Measurements from ENCODE around the gene CST7. TPM values are rescaled to one million over a fixed set of nuclear protein-coding genes. Genes with fewer than 3 reads are reported as not detected.

Gene CST7
- total RNA-seq, 1 donor from 2014 or later, result 0.92 TPM

- ATAC-seq (no peak), DNase-seq (no peak)
- intact Hi-C loops (cut with micrococcal nuclease), result no loop called here
Measured at GRCh38 chr20:24979036-24979960, 30.2 kb downstream of the CST7 start.

- ATAC-seq (no peak), DNase-seq (no peak)
- intact Hi-C loops (cut with micrococcal nuclease), result no loop called here
Measured at GRCh38 chr20:24980291-24981053, 31.4 kb downstream of the CST7 start.

DNA sequence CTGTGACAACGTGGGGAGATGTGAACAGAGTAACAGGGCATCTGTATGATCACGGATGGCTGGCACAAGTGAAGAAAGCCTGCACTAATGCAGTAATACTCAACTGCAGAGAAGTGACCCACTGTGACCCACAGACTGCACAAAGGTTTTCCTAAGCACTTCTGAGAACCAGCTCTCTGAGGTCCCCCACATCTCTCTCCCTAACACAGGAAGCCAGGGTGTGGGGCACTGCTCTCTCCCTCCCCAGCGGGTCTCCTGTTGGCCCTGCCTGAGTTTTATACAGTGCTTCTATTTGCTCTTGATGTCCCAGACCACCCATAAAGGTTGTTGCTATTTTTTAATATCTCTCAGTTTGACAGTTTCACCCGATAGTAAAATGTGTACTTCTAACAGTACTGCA is 32.2 kb downstream of the CST7 start:
- ATAC-seq (no peak), DNase-seq (no peak)
- intact Hi-C loops (cut with micrococcal nuclease), result no loop called here

- DNase-seq (peak; percentile 64), ATAC-seq (peak; percentile 37)
- intact Hi-C loops (cut with micrococcal nuclease), result no loop called here
Measured at GRCh38 chr20:24981790-24982189, 32.7 kb downstream of the CST7 start.

- intact Hi-C loops (cut with micrococcal nuclease), result no loop called here
- ATAC-seq (peak; percentile 68), DNase-seq (no peak)
Measured at GRCh38 chr20:24983896-24984295, 34.8 kb downstream of the CST7 start.

DNA sequence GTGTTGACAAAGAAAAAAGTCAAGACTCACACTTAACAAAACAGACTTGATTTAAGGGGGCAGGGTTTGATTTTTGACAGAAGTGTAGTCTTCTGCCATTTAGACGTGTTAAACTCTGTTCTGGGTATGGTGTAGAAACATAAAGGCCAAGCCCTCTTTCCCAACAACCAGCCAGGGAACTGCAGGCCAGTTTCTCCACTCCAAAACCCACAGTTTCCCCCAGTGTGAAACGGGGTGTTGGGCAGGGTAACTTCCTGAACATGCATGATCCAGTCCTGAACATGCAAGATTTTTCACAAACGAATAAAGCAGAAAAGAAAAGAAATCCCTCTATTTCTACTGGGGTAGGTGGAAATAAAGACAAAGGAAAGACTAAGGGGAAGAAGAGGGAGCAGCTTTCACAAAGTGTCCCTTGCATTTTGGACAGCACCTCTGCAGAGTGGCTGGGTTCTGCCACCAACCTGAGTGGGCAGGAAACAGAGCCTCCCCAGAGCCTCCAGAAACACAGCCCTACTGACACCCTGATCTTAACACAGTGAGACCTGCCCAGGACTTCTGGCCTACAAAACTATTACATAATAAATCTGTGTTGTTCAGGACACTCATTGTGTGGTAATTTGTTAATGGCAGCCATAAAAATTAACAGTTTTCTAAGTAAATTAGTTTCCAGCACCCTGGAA is 36.0 kb downstream of the CST7 start:
- ATAC-seq, result peak; percentile 13
- DNase-seq, result no peak
- intact Hi-C loops (cut with micrococcal nuclease), result no loop called here

DNA sequence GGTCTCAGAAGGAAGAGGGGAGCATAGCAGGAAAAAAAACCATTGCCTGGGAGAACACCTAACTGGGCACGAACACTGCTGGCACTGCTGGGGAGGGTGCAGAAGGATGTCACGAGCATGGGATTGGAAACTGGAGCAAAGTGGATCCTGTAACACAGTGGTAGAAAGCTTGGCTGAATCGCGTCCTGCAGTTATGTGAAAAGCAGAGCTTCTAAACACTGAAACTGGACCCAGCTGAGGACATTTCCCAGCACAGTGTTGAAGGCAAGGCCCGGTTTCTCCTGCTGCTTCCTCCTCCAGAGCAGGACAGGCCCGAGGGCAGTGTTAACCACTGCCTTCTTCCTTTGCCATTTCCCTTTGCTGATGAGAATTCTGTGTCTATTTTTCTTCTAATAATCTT is 36.7 kb downstream of the CST7 start:
- DNase-seq, result no peak
- intact Hi-C loops (cut with micrococcal nuclease), result no loop called here
- peak; percentile 44 for ATAC-seq

GRCh38 chr20:24986436-24987015 is 37.5 kb downstream of the CST7 start:
- DNase-seq, result no peak
- ATAC-seq, result no peak
- intact Hi-C loops (cut with micrococcal nuclease), result no loop called here

DNA sequence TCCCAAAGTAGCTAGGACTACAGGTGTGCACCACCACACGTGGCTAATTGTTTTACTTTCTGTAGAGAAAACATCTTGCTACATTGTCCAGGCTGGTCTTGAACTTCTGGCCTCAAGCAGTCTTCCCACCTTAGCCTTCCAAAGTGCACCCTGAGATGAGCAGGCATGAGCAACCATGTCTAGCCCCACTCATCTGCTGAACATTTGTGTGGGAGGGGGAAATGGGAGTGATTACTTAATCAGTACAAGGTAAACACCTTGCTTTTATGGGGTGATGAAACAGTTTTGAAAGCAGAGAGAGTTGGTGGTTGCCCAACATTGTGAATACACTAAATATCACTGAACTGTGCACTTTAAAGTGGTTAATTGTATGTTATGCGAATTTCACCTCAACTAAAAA is 38.2 kb downstream of the CST7 start:
- intact Hi-C loops (cut with micrococcal nuclease), result no loop called here
- no peak for DNase-seq
- no peak for ATAC-seq

- intact Hi-C loops (cut with micrococcal nuclease), result no loop called here
- DNase-seq, result no peak
- no peak for ATAC-seq
Measured at GRCh38 chr20:24987873-24988835, 39.1 kb downstream of the CST7 start.

GRCh38 chr20:24989162-24989561 is 40.1 kb downstream of the CST7 start:
- ATAC-seq, result no peak
- intact Hi-C loops (cut with micrococcal nuclease), result no loop called here
- no peak for DNase-seq

GRCh38 chr20:24990810-24991252 is 41.8 kb downstream of the CST7 start:
- ATAC-seq (no peak), DNase-seq (no peak)
- intact Hi-C loops (cut with micrococcal nuclease), result loop anchor here (10.0 kb wide), 1 partner anchor 204 kb away; the partner anchor contains the start of gene ENTPD6

GRCh38 chr20:24991897-24992486 is 42.9 kb downstream of the CST7 start:
- peak; percentile 7 for ATAC-seq
- peak; percentile 41 for DNase-seq
- intact Hi-C loops (cut with micrococcal nuclease), result loop anchor here (10.0 kb wide), 1 partner anchor 203 kb away; the partner anchor contains the start of gene ENTPD6

DNA sequence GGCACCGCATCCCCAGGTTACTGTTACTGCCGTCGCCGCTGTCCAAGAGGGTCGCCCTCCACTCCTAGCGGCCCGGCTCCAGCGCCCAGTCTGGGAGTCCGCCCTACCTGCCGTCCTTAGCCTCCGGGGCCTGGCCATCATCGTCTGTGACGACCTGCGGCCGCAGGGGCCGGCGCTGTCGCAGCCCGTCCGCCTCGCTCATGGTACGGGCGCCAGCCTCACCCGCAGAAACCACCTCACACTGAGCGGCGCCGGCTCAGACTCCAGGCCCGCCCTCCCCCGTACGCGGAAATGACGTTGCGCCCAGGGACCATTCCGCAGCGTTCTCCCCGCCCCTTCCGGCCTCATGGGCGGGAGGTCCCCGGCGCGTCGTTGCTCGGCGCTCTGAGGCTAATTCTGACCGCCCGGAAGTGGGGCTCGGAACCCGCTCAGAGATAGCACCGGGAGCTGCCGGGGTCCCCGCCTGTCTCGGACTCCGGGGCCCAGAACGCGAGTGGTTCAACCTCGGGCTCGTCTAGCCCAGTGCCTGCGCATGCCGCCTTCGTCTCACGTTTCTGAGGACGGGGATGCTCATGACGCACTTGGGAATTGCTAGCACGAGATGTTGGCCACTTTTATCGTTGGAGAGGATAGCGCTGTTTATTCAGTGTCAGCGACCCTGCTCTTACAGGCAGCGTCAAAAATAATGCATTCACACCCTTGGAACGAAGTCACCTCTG is 43.6 kb downstream of the CST7 start, which contains the start of gene APMAP:
TSS of gene APMAP (minus strand) at position 265 of the 719 bp plus-strand sequence. CDS start at position 202, 63 bp downstream.
- peak; percentile 92 for ATAC-seq
- intact Hi-C loops (cut with micrococcal nuclease), result loop anchor here (10.0 kb wide), 1 partner anchor 202 kb away; the partner anchor contains the start of gene ENTPD6
- peak; percentile 99 for DNase-seq

DNA sequence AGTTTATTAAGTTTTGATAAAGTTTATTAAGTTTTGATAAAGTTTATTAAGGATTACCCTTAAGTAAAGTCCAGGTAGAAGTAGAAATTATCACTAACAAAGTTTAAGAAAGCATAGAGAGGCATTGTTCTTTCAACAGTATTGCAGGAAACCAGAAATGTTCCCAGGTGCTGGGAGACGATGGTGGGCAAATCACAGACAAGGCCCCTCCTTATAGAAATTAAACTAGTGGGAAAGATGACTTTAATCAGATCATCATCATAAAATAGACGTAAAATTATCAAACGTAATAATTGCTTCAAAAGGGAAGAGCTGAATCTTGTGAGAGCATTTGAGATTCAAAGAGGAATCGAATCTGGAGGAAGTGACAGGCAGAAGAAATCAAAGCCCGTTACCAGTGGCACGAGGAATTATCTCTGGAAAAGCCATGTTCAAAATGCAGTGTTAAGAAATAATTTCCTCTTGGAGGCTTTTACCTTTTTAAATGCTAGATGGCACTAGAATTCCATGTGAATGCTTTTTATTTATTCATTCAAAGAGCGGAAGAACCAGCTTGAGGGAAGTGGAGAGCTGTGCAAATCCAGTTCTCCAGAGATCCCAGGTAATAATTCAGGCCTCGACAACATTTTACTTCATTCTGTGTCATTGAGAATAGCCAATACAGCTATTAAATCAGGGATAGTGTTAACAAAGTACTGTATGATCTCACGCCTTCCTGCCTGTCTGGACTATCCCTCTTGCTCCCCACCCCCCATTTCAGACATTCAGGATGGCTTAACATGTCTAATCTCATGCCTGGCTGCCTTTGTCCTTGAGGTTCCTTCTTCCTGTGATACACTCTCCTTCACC is 44.5 kb downstream of the CST7 start:
- intact Hi-C loops (cut with micrococcal nuclease), result loop anchor here (2.0 to 10.0 kb wide), 2 partner anchors 71 to 201 kb away; partner anchors contain the start of gene ENTPD6
- no peak for ATAC-seq
- no peak for DNase-seq

GRCh38 chr20:24994186-24994465 is 45.1 kb downstream of the CST7 start:
- intact Hi-C loops (cut with micrococcal nuclease), result loop anchor here (2.0 to 10.0 kb wide), 2 partner anchors 71 to 201 kb away; partner anchors contain the start of gene ENTPD6
- no peak for ATAC-seq
- no peak for DNase-seq

Data from left ventricle myocardium superior (tissue), 1 donor.